ENCODE results near the gene CDR2.

- TF ChIP-seq CTCF (conservative IDR thresholded peaks at IDR 0.05; ENCODE audit: low read depth, low read length) (no peak), EZH2 (IDR thresholded peaks at IDR 0.05; ENCODE audit: low read length, unreplicated experiment) (no peak), EZH2phosphoT487 (IDR thresholded peaks at IDR 0.05; ENCODE audit: borderline replicate concordance, low read length) (no peak)
These were observed 26.1 kb downstream of the CDR2 start for GRCh38 chr16:22348291-22348690.
